GM21360 (cell line): ENCODE results near the gene MCM9.
"Not testable (repeated sequence)": the region's sequence is repeated elsewhere in the genome, so short reads cannot be mapped to it uniquely, and the experiment has no call there.

Source experiments
- ATAC-seq: cut with Tn5 transposase; IDR thresholded peaks from one replicate; pipeline ENCODE4 v1.9.1; 2021; ENCODE audit warnings: mild to moderate bottlenecking, moderate library complexity; ENCODE audit not compliant: unreplicated experiment

MCM9 gene

GRCh38 chr6:118869350-118869749 is 65.6 kb downstream of the MCM9 start:
- no peak for ATAC-seq

GRCh38 chr6:118868901-118869300 is 66.1 kb downstream of the MCM9 start:
- not testable (repeated sequence) for ATAC-seq

- no peak for ATAC-seq
Observed at GRCh38 chr6:118867181-118867580, 67.8 kb downstream of the MCM9 start.

GRCh38 chr6:118865100-118865391 is 69.9 kb downstream of the MCM9 start:
- ATAC-seq, result no peak

GRCh38 chr6:118864341-118865099 is 70.4 kb downstream of the MCM9 start:
- no peak for ATAC-seq

GRCh38 chr6:118862443-118862842 is 72.5 kb downstream of the MCM9 start:
- no peak for ATAC-seq

- ATAC-seq, result no peak
Observed at GRCh38 chr6:118860880-118861279, 74.1 kb downstream of the MCM9 start.

- ATAC-seq, result no peak
Observed at GRCh38 chr6:118860363-118860762, 74.6 kb downstream of the MCM9 start.

- ATAC-seq, result no peak
Observed at GRCh38 chr6:118859517-118860064, 75.4 kb downstream of the MCM9 start.

- ATAC-seq, result no peak
Observed at GRCh38 chr6:118856301-118856700, 78.7 kb downstream of the MCM9 start.

- no peak for ATAC-seq
Observed at GRCh38 chr6:118853408-118853807, 81.6 kb downstream of the MCM9 start.

- ATAC-seq, result peak; percentile 52
Observed at GRCh38 chr6:118844915-118845314, 90.0 kb downstream of the MCM9 start.

GRCh38 chr6:118843685-118844390 is 91.1 kb downstream of the MCM9 start:
- peak; percentile 93 for ATAC-seq

- no peak for ATAC-seq
Observed at GRCh38 chr6:118830691-118831090, 104.3 kb downstream of the MCM9 start.

GRCh38 chr6:118829817-118830478 is 105.0 kb downstream of the MCM9 start:
- ATAC-seq, result no peak

- ATAC-seq, result no peak
Observed at GRCh38 chr6:118826096-118826495, 108.9 kb downstream of the MCM9 start.

GRCh38 chr6:118825661-118826060 is 109.3 kb downstream of the MCM9 start:
- ATAC-seq, result no peak

- no peak for ATAC-seq
Observed at GRCh38 chr6:118815495-118815894, 119.5 kb downstream of the MCM9 start.

- no peak for ATAC-seq
Observed at GRCh38 chr6:118813775-118814174, 121.2 kb downstream of the MCM9 start.

GRCh38 chr6:118812970-118813369 is 122.0 kb downstream of the MCM9 start:
- ATAC-seq, result no peak

- ATAC-seq, result peak; percentile 90
Observed at GRCh38 chr6:118810420-118811027, 124.4 kb downstream of the MCM9 start.
